GM18909 (cell line): ENCODE data around the gene HES1.

Experiments
- ATAC-seq: cut with Tn5 transposase; IDR thresholded peaks from one replicate; pipeline ENCODE4 v1.9.1; 2021; ENCODE audit warnings: mild to moderate bottlenecking; ENCODE audit not compliant: unreplicated experiment, poor library complexity

Gene HES1

GRCh38 chr3:194187233-194187944, 51.4 kb downstream of the HES1 start:
- ATAC-seq = no peak
